Keratinocyte (primary cell): ENCODE data around the gene TEX12. TPM values are rescaled to one million over a fixed set of nuclear protein-coding genes. Genes with fewer than 3 reads are reported as not detected.
A peak's percentile ranks its signal among the peaks of the same experiment; 100 is the strongest.

Experiments
- DNase-seq: peaks from one replicate; pipeline ENCODE4 v3.0.0-alpha.2; 2011; ENCODE audit warnings: low read depth, missing footprints, low spot score
- FAIRE-seq: peaks from 2 replicates; lab custom pipeline; 2011; peaks lifted over from hg19 to GRCh38; lab: Jason Lieb, UNC
- H2AFZ ChIP-seq: 2 replicates; pipeline ENCODE4 v1.6.0; 2012; ENCODE audit warnings: low read length, control low read depth, inconsistent platforms; ENCODE audit not compliant: control insufficient read depth
- H3K27ac ChIP-seq: 2 replicates; pipeline ENCODE4 v1.5.1; 2011; ENCODE audit warnings: low read length; ENCODE audit not compliant: control insufficient read depth, insufficient read depth
- H3K27me3 ChIP-seq: 3 replicates; pipeline ENCODE4 v1.6.0; 2011; ENCODE audit warnings: low read length; ENCODE audit not compliant: control insufficient read depth, insufficient read depth; ENCODE audit errors: extremely low read depth
- H3K36me3 ChIP-seq, 2 experiments: 2 replicates in 1 of 2; 3 replicates in 1 of 2; pipeline ENCODE4 v1.5.1; 2011; ENCODE audit warnings: low read length in 2 of 2, mild to moderate bottlenecking in 1 of 2; ENCODE audit not compliant: control insufficient read depth in 2 of 2, insufficient read depth in 2 of 2; ENCODE audit errors: extremely low read depth in 1 of 2
- H3K4me1 ChIP-seq: 3 replicates; pipeline ENCODE4 v1.5.1; 2011; ENCODE audit warnings: low read length; ENCODE audit not compliant: control insufficient read depth, insufficient read depth; ENCODE audit errors: extremely low read depth
- H3K4me2 ChIP-seq: 3 replicates; pipeline ENCODE4 v1.6.0; 2011; ENCODE audit warnings: low read depth, low read length; ENCODE audit not compliant: control insufficient read depth, insufficient read depth; ENCODE audit errors: extremely low read depth
- H3K4me3 ChIP-seq, 3 experiments: fragments of 200-600 bp in 1 of 3; sonication (generic) in 1 of 3; 2 replicates in 2 of 3; 3 replicates in 1 of 3; pipeline ENCODE4 v1.5.1; 2011 to 2016; ENCODE audit warnings: low read length in 3 of 3, mild to moderate bottlenecking in 3 of 3, control low read depth in 2 of 3, inconsistent platforms in 1 of 3, low read depth in 1 of 3, mixed read lengths in 1 of 3, mixed run types in 1 of 3, moderate library complexity in 1 of 3; ENCODE audit not compliant: control insufficient read depth in 2 of 3, insufficient read depth in 2 of 3; ENCODE audit errors: extremely low read depth in 1 of 3
- H3K79me2 ChIP-seq: 2 replicates; pipeline ENCODE4 v1.6.0; 2012; ENCODE audit warnings: low read length; ENCODE audit not compliant: control insufficient read depth, insufficient read depth
- H3K9ac ChIP-seq: 3 replicates; pipeline ENCODE4 v1.6.0; 2011; ENCODE audit warnings: low read length; ENCODE audit not compliant: control insufficient read depth, insufficient read depth; ENCODE audit errors: extremely low read depth
- H3K9me1 ChIP-seq: 3 replicates; pipeline ENCODE4 v1.6.0; 2011; ENCODE audit warnings: low read length; ENCODE audit not compliant: control insufficient read depth, insufficient read depth; ENCODE audit errors: extremely low read depth
- H3K9me3 ChIP-seq: 2 replicates; pipeline ENCODE4 v1.5.1; 2012; ENCODE audit warnings: low read depth, low read length; ENCODE audit not compliant: control insufficient read depth
- H4K20me1 ChIP-seq: 3 replicates; pipeline ENCODE4 v1.6.0; 2011; ENCODE audit warnings: low read length; ENCODE audit not compliant: control insufficient read depth, insufficient read depth; ENCODE audit errors: extremely low read depth
- EZH2 ChIP-seq: IDR thresholded peaks from one replicate; pipeline ENCODE4 v1.6.1; 2012; ENCODE audit warnings: inconsistent platforms, mild to moderate bottlenecking, low read length, moderate library complexity
- dilution Hi-C: fragments of 300-500 bp; cut with MboI; formaldehyde crosslinking; loops from one replicate; pipeline ENCODE4 v1.7.0; 2020; ENCODE audit warnings: low sequenced_read_pairs; ENCODE audit not compliant: extremely low pct_ligation_motif_present
- polyA plus RNA-seq, 5 experiments: library from polyadenylated mRNA; depleted of rRNA in 3 of 5; stranded (reverse) in 3 of 5; stranded (forward) in 1 of 5; unstranded in 1 of 5; fragments of >200 nt; gene quantifications; 1 replicate in 1 of 5; 2 replicates in 3 of 5; 3 replicates in 1 of 5; pipeline versions ENCODE4 v1.2.1 to v1.2.3, GENCODE V29; 2011 to 2012; ENCODE audit warnings: missing spikeins in 2 of 5, low read depth in 1 of 5, low replicate concordance in 1 of 5
- TF ChIP-seq, protein P1 (sequence below), 3 experiments: IDR thresholded peaks in 1 of 3; conservative IDR thresholded peaks in 1 of 3; optimal IDR thresholded peaks in 1 of 3; 2 replicates in 2 of 3; 3 replicates in 1 of 3; pipeline versions ENCODE3 to v1.5.1; 2011; ENCODE audit warnings: low read length in 3 of 3, mild to moderate bottlenecking in 3 of 3, moderate library complexity in 2 of 3, control low read depth in 1 of 3, inconsistent platforms in 1 of 3; ENCODE audit not compliant: insufficient read depth in 2 of 3; ENCODE audit errors: extremely low read depth in 1 of 3

Gene TEX12
- polyA plus RNA-seq, 1 donor (not counting 4 experiments of a cell fraction or from before 2014, with no cell fraction given) = not detected

DNA sequence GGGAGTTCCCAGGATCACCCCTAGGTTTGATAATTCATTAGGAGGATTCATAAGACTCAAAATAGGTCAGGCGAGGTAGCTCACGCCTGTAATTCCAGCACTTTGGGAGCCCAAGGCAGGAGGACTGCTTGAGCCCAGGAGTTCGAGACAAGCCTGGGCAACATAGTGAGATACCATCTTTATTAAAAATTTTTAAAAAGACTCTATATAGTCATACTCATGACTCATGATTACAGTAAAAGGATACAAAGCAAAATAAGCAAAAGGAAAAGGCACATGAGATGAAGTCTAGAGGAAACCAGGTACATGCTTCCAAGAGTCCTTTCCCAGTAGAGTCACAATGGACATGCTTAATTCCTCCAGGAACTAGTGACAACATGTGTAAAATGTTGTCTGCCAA is 45.1 kb downstream of the TEX12 start:
- no peak overlapping the region for H2AFZ ChIP-seq
- peak overlapping the region; percentile 36 for H3K27ac ChIP-seq
- no peaks in the 10 kb centered on the region for H4K20me1 ChIP-seq
- DNase-seq = no peak
- no peaks in the 10 kb centered on the region for H3K9me3 ChIP-seq
- no peak overlapping the region for H3K9ac ChIP-seq
- H3K4me2 ChIP-seq = peak overlapping the region; percentile 41
- TF ChIP-seq EZH2 = no peak
- TF ChIP-seq, protein P1, sequence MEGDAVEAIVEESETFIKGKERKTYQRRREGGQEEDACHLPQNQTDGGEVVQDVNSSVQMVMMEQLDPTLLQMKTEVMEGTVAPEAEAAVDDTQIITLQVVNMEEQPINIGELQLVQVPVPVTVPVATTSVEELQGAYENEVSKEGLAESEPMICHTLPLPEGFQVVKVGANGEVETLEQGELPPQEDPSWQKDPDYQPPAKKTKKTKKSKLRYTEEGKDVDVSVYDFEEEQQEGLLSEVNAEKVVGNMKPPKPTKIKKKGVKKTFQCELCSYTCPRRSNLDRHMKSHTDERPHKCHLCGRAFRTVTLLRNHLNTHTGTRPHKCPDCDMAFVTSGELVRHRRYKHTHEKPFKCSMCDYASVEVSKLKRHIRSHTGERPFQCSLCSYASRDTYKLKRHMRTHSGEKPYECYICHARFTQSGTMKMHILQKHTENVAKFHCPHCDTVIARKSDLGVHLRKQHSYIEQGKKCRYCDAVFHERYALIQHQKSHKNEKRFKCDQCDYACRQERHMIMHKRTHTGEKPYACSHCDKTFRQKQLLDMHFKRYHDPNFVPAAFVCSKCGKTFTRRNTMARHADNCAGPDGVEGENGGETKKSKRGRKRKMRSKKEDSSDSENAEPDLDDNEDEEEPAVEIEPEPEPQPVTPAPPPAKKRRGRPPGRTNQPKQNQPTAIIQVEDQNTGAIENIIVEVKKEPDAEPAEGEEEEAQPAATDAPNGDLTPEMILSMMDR (optimal IDR thresholded peaks at IDR 0.05 in 1 of 3, IDR thresholded peaks at IDR 0.05 in 1 of 3, conservative IDR thresholded peaks at IDR 0.05 in 1 of 3; ENCODE audit: extremely low read depth in 1 of 3, insufficient read depth in 2 of 3, low read length in 3 of 3) = no peak
- H3K4me3 ChIP-seq = no peak overlapping the region
- peak; percentile 80 for FAIRE-seq
- no peaks in the 10 kb centered on the region for H3K27me3 ChIP-seq
- H3K4me1 ChIP-seq = peaks cover 20% of the 10 kb centered on the region
- no peaks in the 10 kb centered on the region for H3K79me2 ChIP-seq
- dilution Hi-C loops = no loop called here
- H3K36me3 ChIP-seq = no peaks in the 10 kb centered on the region
- H3K9me1 ChIP-seq = no peaks in the 10 kb centered on the region

DNA sequence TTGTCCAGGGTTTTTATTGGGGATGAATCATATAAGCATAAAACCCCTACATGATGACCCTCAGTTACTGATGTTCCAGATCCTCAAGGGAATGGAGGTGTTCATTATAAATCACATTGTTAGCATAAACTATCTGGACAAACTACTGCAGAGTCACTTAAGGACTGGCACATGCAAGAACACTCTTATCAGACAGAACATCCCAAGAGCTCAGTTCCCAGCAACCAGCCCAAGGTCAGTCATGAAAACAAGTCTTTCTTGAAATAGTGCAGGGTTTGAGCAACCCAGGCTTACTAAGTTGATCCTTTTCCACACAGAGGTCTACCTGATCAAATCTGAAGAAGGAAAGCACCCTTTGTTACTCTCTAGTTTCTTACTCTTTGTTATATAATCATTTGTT is 45.5 kb downstream of the TEX12 start:
- Histone ChIP-seq H3K27me3 (no peaks in the 10 kb centered on the region), H3K4me1 (peaks cover 20% of the 10 kb centered on the region)

More for the DNA sequence above, 45.5 kb downstream of the TEX12 start:
- Histone ChIP-seq H3K27ac (peak overlapping the region; percentile 36), H3K79me2 (no peaks in the 10 kb centered on the region), H3K4me3 (no peak overlapping the region), H3K9me3 (no peaks in the 10 kb centered on the region), H3K36me3 (no peaks in the 10 kb centered on the region), H3K9ac (no peak overlapping the region), H3K4me2 (peak overlapping the region; percentile 41), H4K20me1 (no peaks in the 10 kb centered on the region), H3K9me1 (no peaks in the 10 kb centered on the region), H2AFZ (no peak overlapping the region)
- FAIRE-seq (no peak), DNase-seq (no peak)
- dilution Hi-C loops = no loop called here
- TF ChIP-seq, protein P1 (optimal IDR thresholded peaks at IDR 0.05 in 1 of 3, IDR thresholded peaks at IDR 0.05 in 1 of 3, conservative IDR thresholded peaks at IDR 0.05 in 1 of 3; ENCODE audit: extremely low read depth in 1 of 3, insufficient read depth in 2 of 3, low read length in 3 of 3) = no peak
- no peak for TF ChIP-seq EZH2
